GF-D8 (cell line): Measurements from ENCODE around the gene TRNP1.

ENCODE experiments used
- DNase-seq: peaks from one replicate; lab custom pipeline; 2025; lab: John Stamatoyannopoulos, UW

Gene TRNP1

GRCh38 chr1:27001570-27002360, 8.3 kb downstream of the TRNP1 start:
- peak; percentile 92 for DNase-seq

- no peak for DNase-seq
These were observed 10.4 kb downstream of the TRNP1 start for GRCh38 chr1:27003745-27004470.

GRCh38 chr1:27004471-27005165, 11.1 kb downstream of the TRNP1 start:
- no peak for DNase-seq

GRCh38 chr1:27005166-27005530, 11.7 kb downstream of the TRNP1 start:
- DNase-seq, result no peak

- DNase-seq, result no peak
These were observed 12.4 kb downstream of the TRNP1 start for GRCh38 chr1:27005648-27006496.

- DNase-seq, result no peak
These were observed 13.2 kb downstream of the TRNP1 start for GRCh38 chr1:27006683-27007082.

GRCh38 chr1:27007909-27008582, 14.6 kb downstream of the TRNP1 start:
- no peak for DNase-seq

- DNase-seq, result no peak
These were observed 16.2 kb downstream of the TRNP1 start for GRCh38 chr1:27009601-27010197.

- DNase-seq, result no peak
These were observed 16.9 kb downstream of the TRNP1 start for GRCh38 chr1:27010226-27010994.

GRCh38 chr1:27011058-27011764, 17.7 kb downstream of the TRNP1 start:
- DNase-seq, result no peak

- no peak for DNase-seq
These were observed 18.6 kb downstream of the TRNP1 start for GRCh38 chr1:27011976-27012563.

- no peak for DNase-seq
These were observed 21.8 kb downstream of the TRNP1 start for GRCh38 chr1:27015260-27015659.

- DNase-seq, result no peak
These were observed 22.9 kb downstream of the TRNP1 start for GRCh38 chr1:27016376-27016775.

- no peak for DNase-seq
These were observed 23.7 kb downstream of the TRNP1 start for GRCh38 chr1:27017207-27017606.

GRCh38 chr1:27018316-27018715, 24.8 kb downstream of the TRNP1 start:
- DNase-seq, result no peak

- no peak for DNase-seq
These were observed 28.0 kb downstream of the TRNP1 start for GRCh38 chr1:27021354-27022031.

GRCh38 chr1:27025718-27026117, 32.2 kb downstream of the TRNP1 start:
- no peak for DNase-seq
